Measurements from ENCODE around the gene RSBN1.
"Not testable (repeated sequence)": the region's sequence is repeated elsewhere in the genome, so short reads cannot be mapped to it uniquely, and the experiment has no call there.

- TF ChIP-seq EZH2phosphoT487, CTCF (IDR thresholded peaks at IDR 0.05): not testable (repeated sequence)
Observed at GRCh38 chr1:113717506-113717905, 94.8 kb downstream of the RSBN1 start.

Measured in neural progenitor cell (in vitro differentiated cells).